GM12892 (cell line): ENCODE data around the gene RYK.

Source experiments
- POLR2A ChIP-seq: IDR thresholded peaks from 2 replicates; pipeline ENCODE4 v1.6.1; 2011; ENCODE audit warnings: low read depth, low read length, control low read depth
- POLR2AphosphoS5 ChIP-seq: IDR thresholded peaks from 2 replicates; pipeline ENCODE4 v1.6.1; 2011; ENCODE audit warnings: low read depth, low read length, control low read depth

GRCh38 chr3:134298249-134298648 lies 47.6 kb upstream of the RYK start:
- TF ChIP-seq POLR2A (no peak), POLR2AphosphoS5 (no peak)
